HG02588 (cell line): ENCODE results near the gene VAMP2.

Experiments used
- ATAC-seq: cut with Tn5 transposase; IDR thresholded peaks from one replicate; pipeline ENCODE4 v1.9.1; 2021; ENCODE audit warnings: mild to moderate bottlenecking, moderate library complexity; ENCODE audit not compliant: unreplicated experiment

The VAMP2 gene

GRCh38 chr17:8143581-8144400 lies 19.0 kb downstream of the VAMP2 start:
- ATAC-seq, result no peak

GRCh38 chr17:8142887-8143580 lies 19.7 kb downstream of the VAMP2 start:
- ATAC-seq, result no peak

GRCh38 chr17:8142158-8142886 lies 20.4 kb downstream of the VAMP2 start:
- ATAC-seq, result no peak

GRCh38 chr17:8141741-8142140 lies 21.0 kb downstream of the VAMP2 start:
- no peak for ATAC-seq

- ATAC-seq, result no peak
Measured at GRCh38 chr17:8141045-8141444, 21.7 kb downstream of the VAMP2 start.

- ATAC-seq, result no peak
Measured at GRCh38 chr17:8140065-8141029, 22.4 kb downstream of the VAMP2 start.

- peak; percentile 77 for ATAC-seq
Measured at GRCh38 chr17:8138672-8139371, 23.9 kb downstream of the VAMP2 start.

- no peak for ATAC-seq
Measured at GRCh38 chr17:8138374-8138671, 24.4 kb downstream of the VAMP2 start.

- ATAC-seq, result no peak
Measured at GRCh38 chr17:8137645-8138373, 24.9 kb downstream of the VAMP2 start.

- ATAC-seq, result no peak
Measured at GRCh38 chr17:8133941-8134340, 28.8 kb downstream of the VAMP2 start.

GRCh38 chr17:8133399-8133798 lies 29.3 kb downstream of the VAMP2 start:
- ATAC-seq, result no peak

GRCh38 chr17:8131844-8132441 lies 30.8 kb downstream of the VAMP2 start:
- ATAC-seq, result no peak

- no peak for ATAC-seq
Measured at GRCh38 chr17:8128125-8128784, 34.5 kb downstream of the VAMP2 start.

- no peak for ATAC-seq
Measured at GRCh38 chr17:8126491-8127066, 36.2 kb downstream of the VAMP2 start.

GRCh38 chr17:8125947-8126490 lies 36.7 kb downstream of the VAMP2 start:
- ATAC-seq, result no peak

GRCh38 chr17:8125154-8125946 lies 37.4 kb downstream of the VAMP2 start:
- no peak for ATAC-seq
